GM21423 (cell line): Measurements from ENCODE around the gene TRPC1.
"Not testable (repeated sequence)": the region's sequence is repeated elsewhere in the genome, so short reads cannot be mapped to it uniquely, and the experiment has no call there.

ENCODE experiments used
- ATAC-seq: cut with Tn5 transposase; IDR thresholded peaks from one replicate; pipeline ENCODE4 v1.9.1; 2021; ENCODE audit warnings: mild to moderate bottlenecking, moderate library complexity; ENCODE audit not compliant: unreplicated experiment

TRPC1 gene

GRCh38 chr3:142750531-142750930, 26.7 kb downstream of the TRPC1 start:
- not testable (repeated sequence) for ATAC-seq

- ATAC-seq: not testable (repeated sequence)
Measured at GRCh38 chr3:142752605-142753004, 28.8 kb downstream of the TRPC1 start.

- ATAC-seq: no peak
Measured at GRCh38 chr3:142754494-142754893, 30.7 kb downstream of the TRPC1 start.

- ATAC-seq: no peak
Measured at GRCh38 chr3:142768338-142768737, 44.5 kb downstream of the TRPC1 start.

GRCh38 chr3:142777927-142778326, 54.1 kb downstream of the TRPC1 start:
- ATAC-seq: no peak

GRCh38 chr3:142778541-142778940, 54.7 kb downstream of the TRPC1 start:
- ATAC-seq: no peak

- no peak for ATAC-seq
Measured at GRCh38 chr3:142779591-142779990, 55.8 kb downstream of the TRPC1 start.

GRCh38 chr3:142782616-142783015, 58.8 kb downstream of the TRPC1 start:
- ATAC-seq: no peak

- no peak for ATAC-seq
Measured at GRCh38 chr3:142784228-142784627, 60.4 kb downstream of the TRPC1 start.

- no peak for ATAC-seq
Measured at GRCh38 chr3:142785996-142786395, 62.2 kb downstream of the TRPC1 start.

GRCh38 chr3:142787719-142788118, 63.9 kb downstream of the TRPC1 start:
- no peak for ATAC-seq

- ATAC-seq: no peak
Measured at GRCh38 chr3:142794508-142794907, 70.7 kb downstream of the TRPC1 start.

GRCh38 chr3:142795332-142795731, 71.5 kb downstream of the TRPC1 start:
- ATAC-seq: no peak

GRCh38 chr3:142796823-142797222, 73.0 kb downstream of the TRPC1 start:
- no peak for ATAC-seq

GRCh38 chr3:142801746-142802145, 77.9 kb downstream of the TRPC1 start:
- no peak for ATAC-seq

GRCh38 chr3:142802891-142803290, 79.1 kb downstream of the TRPC1 start:
- no peak for ATAC-seq

GRCh38 chr3:142808103-142808917, 84.5 kb downstream of the TRPC1 start:
- ATAC-seq: no peak

- no peak for ATAC-seq
Measured at GRCh38 chr3:142809259-142809658, 85.4 kb downstream of the TRPC1 start.

GRCh38 chr3:142815803-142816202, 92.0 kb downstream of the TRPC1 start:
- ATAC-seq: no peak

GRCh38 chr3:142817356-142817755, 93.5 kb downstream of the TRPC1 start:
- ATAC-seq: no peak

- ATAC-seq: no peak
Measured at GRCh38 chr3:142817897-142818296, 94.1 kb downstream of the TRPC1 start.

- ATAC-seq: no peak
Measured at GRCh38 chr3:142818651-142819050, 94.8 kb downstream of the TRPC1 start.

GRCh38 chr3:142819179-142819578, 95.3 kb downstream of the TRPC1 start:
- ATAC-seq: no peak
